H1 (cell line): Measurements from ENCODE around the gene GRXCR2. TPM values are rescaled to one million over a fixed set of nuclear protein-coding genes. Genes with fewer than 3 reads are reported as not detected.
"Not testable (repeated sequence)": the region's sequence is repeated elsewhere in the genome, so short reads cannot be mapped to it uniquely, and the experiment has no call there.

Experiments used
- CTCF ChIA-PET: fragments of 300-600 bp; sonication (Branson Sonifier 250); formaldehyde crosslinking; loops from one replicate; lab custom pipeline; 2021; ENCODE audit not compliant: partially characterized antibody; lab: Charles Lee
- POLR2A ChIA-PET: fragments of 300-600 bp; sonication (Branson Sonifier 250); formaldehyde crosslinking; loops from one replicate; lab custom pipeline; 2021; ENCODE audit warnings: inconsistent platforms; ENCODE audit not compliant: partially characterized antibody; lab: Charles Lee
- DNase-seq, 2 experiments: peaks; one replicate each; pipeline versions ENCODE4 v3.0.0 to v3.0.0-alpha.2; 2010 to 2022; ENCODE audit warnings: low spot score in 2 of 2, low read depth in 1 of 2, mixed read lengths in 1 of 2
- FAIRE-seq: peaks from 2 replicates; lab custom pipeline; 2011; peaks lifted over from hg19 to GRCh38; lab: Jason Lieb, UNC
- H2AFZ ChIP-seq: 2 replicates; pipeline ENCODE4 v1.8.1; 2012; ENCODE audit warnings: low read length, inconsistent platforms
- H2AK5ac ChIP-seq: 2 replicates; pipeline ENCODE4 v1.6.1; 2013; ENCODE audit warnings: low read depth, low read length
- H2BK120ac ChIP-seq: replicated peaks from 2 replicates; pipeline ENCODE3; 2013; ENCODE audit warnings: low read depth, low read length, inconsistent platforms
- H2BK12ac ChIP-seq: 2 replicates; pipeline ENCODE4 v1.6.1; 2013; ENCODE audit warnings: low read depth, low read length
- H2BK15ac ChIP-seq: 2 replicates; pipeline ENCODE4 v1.6.1; 2013; ENCODE audit warnings: low read length
- H2BK20ac ChIP-seq: 2 replicates; pipeline ENCODE4 v1.6.1; 2013; ENCODE audit warnings: low read length
- H2BK5ac ChIP-seq: 2 replicates; pipeline ENCODE4 v1.6.1; 2013; ENCODE audit warnings: low read depth, low read length
- H3K14ac ChIP-seq: 2 replicates; pipeline ENCODE4 v1.6.1; 2013; ENCODE audit warnings: inconsistent platforms; ENCODE audit not compliant: insufficient read length
- H3K18ac ChIP-seq: 2 replicates; pipeline ENCODE4 v1.6.1; 2013; ENCODE audit warnings: low read length; ENCODE audit errors: extremely low read depth
- H3K23ac ChIP-seq: 2 replicates; pipeline ENCODE4 v1.6.1; 2013; ENCODE audit warnings: inconsistent platforms; ENCODE audit not compliant: insufficient read length
- H3K23me2 ChIP-seq: 2 replicates; pipeline ENCODE4 v1.6.1; 2013; ENCODE audit warnings: low read depth, low read length
- H3K27ac ChIP-seq: 2 replicates; pipeline ENCODE4 v1.6.1; 2011; ENCODE audit warnings: low read depth, low read length, inconsistent platforms
- H3K27me3 ChIP-seq, 4 experiments: replicated peaks in 1 of 4; 1 replicate in 1 of 4; 2 replicates in 3 of 4; pipeline versions ENCODE4 v1.6.1 to v1.8.1; 2011 to 2013; ENCODE audit warnings: low read length in 3 of 4, mild to moderate bottlenecking in 3 of 4, inconsistent platforms in 2 of 4, mixed read lengths in 2 of 4, moderate library complexity in 1 of 4; ENCODE audit not compliant: control insufficient read depth in 3 of 4, insufficient read depth in 3 of 4; ENCODE audit errors: extremely low read depth in 1 of 4
- H3K36me3 ChIP-seq, 4 experiments: 2 replicates each; pipeline versions ENCODE4 v1.6.1 to v1.8.1; 2011 to 2013; ENCODE audit warnings: mild to moderate bottlenecking in 4 of 4, low read length in 3 of 4, moderate library complexity in 2 of 4, control low read depth in 1 of 4, inconsistent platforms in 1 of 4; ENCODE audit not compliant: insufficient read depth in 4 of 4, control insufficient read depth in 2 of 4
- H3K4ac ChIP-seq: replicated peaks from 2 replicates; pipeline ENCODE3; 2013; ENCODE audit warnings: low read length, low read depth, mixed read lengths, inconsistent platforms; ENCODE audit not compliant: insufficient read length
- H3K4me1 ChIP-seq, 4 experiments: replicated peaks in 1 of 4; 1 replicate in 1 of 4; 2 replicates in 3 of 4; pipeline versions ENCODE4 v1.6.1 to v1.8.1; 2011 to 2013; ENCODE audit warnings: low read length in 3 of 4, inconsistent platforms in 2 of 4, mixed read lengths in 1 of 4; ENCODE audit not compliant: insufficient read depth in 4 of 4, control insufficient read depth in 3 of 4
- H3K4me2 ChIP-seq, 2 experiments: 2 replicates each; pipeline versions ENCODE4 v1.6.1 to v1.8.1; 2011 to 2013; ENCODE audit warnings: low read depth in 2 of 2, low read length in 2 of 2, control low read depth in 1 of 2, inconsistent platforms in 1 of 2, mild to moderate bottlenecking in 1 of 2; ENCODE audit not compliant: insufficient read depth in 1 of 2
- H3K4me3 ChIP-seq, 4 experiments: fragments of 200-600, 300-600 bp in 1 of 4; sonication (generic), shearing (Covaris generic), sonication (Bioruptor Twin) in 1 of 4; 2 replicates each; pipeline versions ENCODE4 v1.5.1 to v1.8.1; 2011 to 2016; ENCODE audit warnings: low read length in 4 of 4, low read depth in 3 of 4, control low read depth in 2 of 4, inconsistent platforms in 2 of 4, mild to moderate bottlenecking in 2 of 4, mixed read lengths in 1 of 4, moderate library complexity in 1 of 4; ENCODE audit not compliant: insufficient read depth in 2 of 4; ENCODE audit errors: extremely low read depth in 1 of 4
- H3K56ac ChIP-seq: replicated peaks from 2 replicates; pipeline ENCODE3; 2013; ENCODE audit warnings: low read depth, mild to moderate bottlenecking, mixed read lengths, low read length, inconsistent platforms; ENCODE audit not compliant: insufficient read length
- H3K79me1 ChIP-seq: 2 replicates; pipeline ENCODE4 v1.6.1; 2013; ENCODE audit warnings: low read depth, low read length, control low read depth
- H3K79me2 ChIP-seq, 2 experiments: 2 replicates each; pipeline versions ENCODE4 v1.6.1 to v1.8.1; 2012 to 2013; ENCODE audit warnings: low read length in 2 of 2, mild to moderate bottlenecking in 2 of 2, inconsistent platforms in 1 of 2; ENCODE audit not compliant: insufficient read depth in 2 of 2, control insufficient read depth in 1 of 2
- H3K9ac ChIP-seq, 4 experiments: replicated peaks in 1 of 4; 1 replicate in 1 of 4; 2 replicates in 3 of 4; pipeline versions ENCODE4 v1.6.1 to v1.8.1; 2011 to 2013; ENCODE audit warnings: low read depth in 3 of 4, low read length in 3 of 4, control low read depth in 2 of 4, mild to moderate bottlenecking in 2 of 4, moderate library complexity in 2 of 4, inconsistent platforms in 1 of 4; ENCODE audit errors: extremely low read depth in 1 of 4
- H3K9me3 ChIP-seq, 2 experiments: 2 replicates each; pipeline versions ENCODE4 v1.6.1 to v1.8.1; 2012 to 2013; ENCODE audit warnings: mild to moderate bottlenecking in 2 of 2, moderate library complexity in 2 of 2, control low read depth in 1 of 2, inconsistent platforms in 1 of 2, low read depth in 1 of 2, low read length in 1 of 2, mixed read lengths in 1 of 2; ENCODE audit not compliant: insufficient read depth in 2 of 2
- H4K20me1 ChIP-seq, 2 experiments: replicated peaks in 1 of 2; 2 replicates each; pipeline versions ENCODE3 to v1.8.1; 2011 to 2013; ENCODE audit warnings: inconsistent platforms in 2 of 2, low read length in 2 of 2, mild to moderate bottlenecking in 1 of 2; ENCODE audit not compliant: insufficient read depth in 2 of 2, control insufficient read depth in 1 of 2
- H4K5ac ChIP-seq: 2 replicates; pipeline ENCODE4 v1.6.1; 2013; ENCODE audit warnings: low read length, low read depth, mixed read lengths, inconsistent platforms; ENCODE audit not compliant: insufficient read length
- H4K8ac ChIP-seq: 2 replicates; pipeline ENCODE4 v1.8.0; 2013; ENCODE audit warnings: mild to moderate bottlenecking, moderate library complexity, low read length, inconsistent platforms; ENCODE audit not compliant: insufficient read depth; ENCODE audit errors: extremely low read depth
- H4K91ac ChIP-seq: replicated peaks from 2 replicates; pipeline ENCODE3; 2013; ENCODE audit warnings: low read length, mixed read lengths, inconsistent platforms; ENCODE audit not compliant: insufficient read length
- WGBS, 2 experiments: shearing (Covaris generic) in 1 of 2; methylation state at CpG; one replicate each; pipeline versions ENCODE4 v1.1.6 to v1.1.7; 2013 to 2015; ENCODE audit warnings: low lambda C conversion rate in 2 of 2, mixed read lengths in 2 of 2, inconsistent platforms in 1 of 2, low coverage in 1 of 2, missing lambda C conversion rate in 1 of 2; ENCODE audit not compliant: insufficient replicate concordance in 2 of 2, insufficient coverage in 1 of 2, insufficient read length in 1 of 2; ENCODE audit errors: extremely low coverage in 1 of 2, missing lambda C conversion rate in 1 of 2; 5-methylcytosine and 5-hydroxymethylcytosine counted together
- polyA plus RNA-seq, 7 experiments: library from polyadenylated mRNA; depleted of rRNA in 3 of 7; stranded (reverse) in 5 of 7; unstranded in 2 of 7; fragments of >200 nt in 5 of 7; fragments of 200-250 nt in 2 of 7; gene quantifications; 1 replicate in 5 of 7; 2 replicates in 1 of 7; 4 replicates in 1 of 7; pipeline versions ENCODE4 v1.2.1 to v1.2.3, GENCODE V29; 2011 to 2013; ENCODE audit warnings: missing spikeins in 2 of 7, mixed read lengths in 2 of 7
- total RNA-seq: library from RNA; stranded (reverse); fragmentation: NEBNext Ultra II Directional; extraction: Animal tissue kit (Norgen Biotek cat#: 25700); gene quantifications from 2 replicates; pipeline ENCODE4 v1.2.1, GENCODE V29; 2021

GRXCR2 gene
- total and polyA plus RNA-seq, 2 of the 8 experiments (the other 6 are each of a cell fraction or from before 2014, with no cell fraction given), result not detected

- H2AFZ ChIP-seq, H3K56ac ChIP-seq, H3K14ac ChIP-seq, H3K4me2 ChIP-seq, H3K9me3 ChIP-seq, H2BK120ac ChIP-seq, H3K79me2 ChIP-seq, H3K4me1 ChIP-seq, H3K79me1 ChIP-seq, POLR2A ChIA-PET, H2AK5ac ChIP-seq, H3K27me3 ChIP-seq, H4K8ac ChIP-seq, H3K4me3 ChIP-seq, H2BK20ac ChIP-seq, DNase-seq, H3K27ac ChIP-seq, H3K9ac ChIP-seq, H4K5ac ChIP-seq, H4K91ac ChIP-seq, H3K18ac ChIP-seq, H2BK15ac ChIP-seq, H2BK5ac ChIP-seq, H3K23ac ChIP-seq, H3K23me2 ChIP-seq, FAIRE-seq, H4K20me1 ChIP-seq, H2BK12ac ChIP-seq, H3K36me3 ChIP-seq, H3K4ac ChIP-seq: not testable (repeated sequence)
- CTCF ChIA-PET, result interaction anchor here (0.7 to 2.3 kb wide), 4 partner anchors 25 to 188 kb away, joined by 3 to 7 read pairs (median 4); no protein-coding TSS in a partner anchor
- 89% methylated on average over 2 of the region's 2 CpGs; no CpG with 5 or more reads in 1 of the 2 experiments for WGBS, 2 experiments
Observed at GRCh38 chr5:145864432-145864831, 8.4 kb downstream of the GRXCR2 start.
